LNCAP (cell line): ENCODE measurements around the gene BMS1.

Source experiments
- TF ChIP-seq, protein P1 (sequence below): fragments of 450-650 bp; IDR thresholded peaks from 2 replicates; pipeline ENCODE4 v1.5.1; 2017; ENCODE audit warnings: mild to moderate bottlenecking

Gene BMS1

DNA sequence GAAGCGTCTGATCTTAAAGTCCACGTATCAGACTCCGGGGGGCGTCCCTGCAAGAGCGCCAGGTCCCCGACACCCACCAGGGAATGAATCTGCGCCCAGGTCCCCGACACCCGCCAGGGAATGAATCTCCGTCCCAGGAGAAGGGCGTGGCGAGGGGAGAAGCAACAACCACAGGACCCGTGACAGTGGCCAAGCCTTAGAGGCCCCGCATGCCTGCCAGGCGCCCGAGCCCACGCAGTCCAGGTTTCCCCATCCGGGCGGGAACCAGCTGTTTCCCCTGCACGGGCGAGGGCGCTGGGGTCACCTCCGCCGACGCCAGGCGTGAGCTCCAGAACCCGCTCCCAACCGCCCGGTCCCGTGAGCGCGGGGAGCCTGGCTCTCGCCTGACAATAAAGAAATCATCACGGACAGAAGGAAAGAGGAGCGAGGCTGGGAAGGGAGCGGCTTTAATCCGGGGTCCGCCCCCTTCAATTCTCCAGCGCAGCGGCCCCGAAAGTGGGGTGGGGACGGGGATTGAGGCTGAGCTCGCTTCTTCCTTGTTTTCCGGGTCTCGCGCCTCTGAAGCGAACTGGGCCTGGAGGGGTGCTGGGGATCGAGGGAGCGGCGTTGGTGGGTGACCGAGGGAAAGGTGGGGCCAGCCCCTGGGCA is 29.0 kb upstream of the BMS1 start:
- TF ChIP-seq, protein P1, sequence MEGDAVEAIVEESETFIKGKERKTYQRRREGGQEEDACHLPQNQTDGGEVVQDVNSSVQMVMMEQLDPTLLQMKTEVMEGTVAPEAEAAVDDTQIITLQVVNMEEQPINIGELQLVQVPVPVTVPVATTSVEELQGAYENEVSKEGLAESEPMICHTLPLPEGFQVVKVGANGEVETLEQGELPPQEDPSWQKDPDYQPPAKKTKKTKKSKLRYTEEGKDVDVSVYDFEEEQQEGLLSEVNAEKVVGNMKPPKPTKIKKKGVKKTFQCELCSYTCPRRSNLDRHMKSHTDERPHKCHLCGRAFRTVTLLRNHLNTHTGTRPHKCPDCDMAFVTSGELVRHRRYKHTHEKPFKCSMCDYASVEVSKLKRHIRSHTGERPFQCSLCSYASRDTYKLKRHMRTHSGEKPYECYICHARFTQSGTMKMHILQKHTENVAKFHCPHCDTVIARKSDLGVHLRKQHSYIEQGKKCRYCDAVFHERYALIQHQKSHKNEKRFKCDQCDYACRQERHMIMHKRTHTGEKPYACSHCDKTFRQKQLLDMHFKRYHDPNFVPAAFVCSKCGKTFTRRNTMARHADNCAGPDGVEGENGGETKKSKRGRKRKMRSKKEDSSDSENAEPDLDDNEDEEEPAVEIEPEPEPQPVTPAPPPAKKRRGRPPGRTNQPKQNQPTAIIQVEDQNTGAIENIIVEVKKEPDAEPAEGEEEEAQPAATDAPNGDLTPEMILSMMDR: no peak

DNA sequence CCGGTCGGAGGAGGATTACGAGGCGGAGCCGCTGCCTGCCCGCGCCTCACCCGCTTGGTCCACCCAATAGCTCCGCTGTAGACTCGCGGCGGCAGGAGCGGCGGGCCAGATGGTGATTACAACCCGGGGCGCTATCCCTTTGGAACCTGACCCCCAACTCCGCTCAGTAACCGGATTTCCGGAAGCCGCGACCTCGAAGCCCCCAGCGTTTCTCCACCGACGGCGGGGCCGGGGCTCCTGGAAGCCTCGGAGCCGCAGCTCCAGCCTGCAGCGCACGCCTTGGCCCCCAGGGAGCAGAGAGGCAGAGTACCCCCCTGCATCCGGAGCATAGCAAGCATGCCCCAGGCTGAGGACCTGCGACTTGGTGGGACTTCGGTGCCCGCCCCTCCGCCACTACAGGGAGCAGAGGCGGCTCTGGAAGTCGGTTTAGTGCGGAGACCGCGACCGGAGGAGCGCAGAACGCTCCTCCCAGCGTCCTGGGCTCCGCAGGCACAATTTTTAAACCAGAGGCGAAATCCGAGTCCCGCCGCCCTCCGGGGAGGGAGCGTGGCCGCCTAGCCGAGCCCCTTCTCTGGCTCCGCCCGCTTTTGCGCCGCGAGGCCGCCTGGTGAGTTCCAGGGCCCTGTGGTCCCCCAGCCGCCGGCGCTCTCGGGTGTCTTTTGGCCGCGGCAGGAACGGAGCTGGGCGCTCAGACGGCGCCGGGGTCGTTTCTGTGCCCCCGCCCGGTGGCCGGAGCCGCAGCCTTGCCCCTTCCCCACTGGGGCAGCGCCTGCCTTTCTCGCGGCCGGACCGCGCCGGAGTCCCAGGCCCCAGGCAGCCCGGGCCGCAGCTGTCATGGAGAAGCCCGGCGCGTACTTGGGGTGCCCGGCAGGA is 28.2 kb upstream of the BMS1 start:
- TF ChIP-seq, protein P1: no peak

DNA sequence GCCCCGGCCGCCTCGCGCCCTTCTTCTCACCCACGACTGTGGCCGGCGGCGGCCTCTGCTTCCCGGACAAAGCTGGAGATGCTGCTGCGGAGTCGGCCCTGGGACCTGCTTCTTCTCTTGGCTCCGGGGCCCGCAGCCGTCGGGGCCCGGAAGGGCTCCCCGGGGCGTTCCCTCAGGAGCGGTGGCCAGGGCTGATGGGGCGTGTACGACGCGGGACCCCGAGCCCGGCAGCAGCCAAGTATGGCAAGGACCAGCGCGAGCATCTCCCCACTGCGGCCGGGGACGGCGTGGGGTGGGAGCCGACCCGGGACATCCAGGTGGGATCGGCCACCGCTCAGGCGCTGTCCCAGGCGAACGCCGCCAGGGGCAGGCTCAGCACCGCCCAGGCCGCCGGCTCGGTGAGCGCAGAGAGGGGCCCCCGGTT is 27.6 kb upstream of the BMS1 start:
- TF ChIP-seq, protein P1: no peak

DNA sequence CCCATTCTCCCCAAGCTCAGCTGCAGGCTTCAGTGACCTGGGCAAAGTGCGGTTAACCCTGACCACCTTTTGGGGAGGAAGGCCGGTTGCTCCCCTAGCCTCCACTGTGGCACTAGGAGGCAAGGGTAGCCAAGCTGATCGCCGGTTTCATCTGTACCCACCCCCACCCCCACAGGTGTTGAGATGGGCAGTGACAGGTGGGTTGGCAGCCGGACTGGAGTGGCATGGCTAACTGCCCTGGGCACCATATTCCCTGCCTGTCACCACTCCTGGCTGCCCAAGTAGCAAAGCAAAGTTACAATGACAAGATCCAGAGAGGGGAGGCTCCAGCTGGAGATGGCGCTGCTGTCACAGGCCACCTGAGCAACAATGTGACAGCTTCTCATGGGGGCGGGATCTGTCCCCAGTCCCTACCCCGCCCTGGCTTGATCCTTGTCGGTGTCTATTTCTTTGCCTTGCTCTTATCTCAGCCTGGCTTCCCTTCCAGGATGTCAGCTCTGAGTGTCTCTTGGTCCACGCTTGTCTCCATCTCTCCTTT is 27.0 kb upstream of the BMS1 start:
- TF ChIP-seq, protein P1: no peak

DNA sequence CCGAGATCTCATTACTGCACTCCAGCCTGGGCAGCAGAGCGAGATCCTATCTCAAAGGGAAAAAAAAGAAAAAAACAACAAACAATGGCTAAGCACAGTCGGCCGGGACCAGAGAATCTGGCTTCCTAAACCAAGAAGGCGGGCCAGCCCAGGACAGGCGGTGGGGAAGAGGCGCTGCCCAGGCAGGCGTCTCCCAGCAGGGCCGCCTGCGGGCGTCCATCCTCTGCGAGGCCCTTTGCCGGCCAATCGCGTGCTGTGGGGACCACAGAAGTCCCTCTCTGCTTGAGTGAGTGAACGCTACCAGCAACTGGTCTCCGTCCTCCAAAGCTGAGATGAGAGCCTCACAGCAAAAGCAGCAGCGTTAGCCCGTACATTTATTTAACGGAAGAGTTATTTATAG is 14.7 kb upstream of the BMS1 start:
- TF ChIP-seq, protein P1: no peak

DNA sequence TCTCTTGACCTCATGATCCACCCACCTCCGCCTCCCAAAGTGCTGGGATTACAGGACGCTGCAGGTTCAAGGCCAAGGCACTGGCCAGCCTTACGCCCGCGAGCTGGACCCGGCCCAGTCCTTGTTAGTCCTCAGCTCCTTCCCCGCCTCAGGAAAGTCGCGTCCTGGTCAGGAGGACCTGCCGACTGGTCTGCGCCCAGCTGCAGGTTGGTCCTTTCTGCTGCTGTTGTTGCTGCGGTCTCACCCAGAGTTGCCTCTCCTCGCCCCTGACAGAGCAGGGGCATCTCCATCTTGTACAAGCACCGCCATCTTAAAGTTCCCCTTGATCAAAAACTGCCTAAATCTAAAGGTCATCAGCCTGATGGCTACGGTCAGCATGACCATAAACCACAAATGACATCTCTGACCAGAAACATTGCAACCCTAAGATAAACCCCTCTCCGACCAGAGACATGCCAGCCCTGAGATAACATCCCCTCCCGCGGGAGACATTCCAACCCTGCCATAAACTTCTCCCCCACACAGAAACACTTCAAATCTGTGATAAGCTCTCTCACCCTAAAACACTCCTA is 13.9 kb upstream of the BMS1 start:
- TF ChIP-seq, protein P1: no peak

DNA sequence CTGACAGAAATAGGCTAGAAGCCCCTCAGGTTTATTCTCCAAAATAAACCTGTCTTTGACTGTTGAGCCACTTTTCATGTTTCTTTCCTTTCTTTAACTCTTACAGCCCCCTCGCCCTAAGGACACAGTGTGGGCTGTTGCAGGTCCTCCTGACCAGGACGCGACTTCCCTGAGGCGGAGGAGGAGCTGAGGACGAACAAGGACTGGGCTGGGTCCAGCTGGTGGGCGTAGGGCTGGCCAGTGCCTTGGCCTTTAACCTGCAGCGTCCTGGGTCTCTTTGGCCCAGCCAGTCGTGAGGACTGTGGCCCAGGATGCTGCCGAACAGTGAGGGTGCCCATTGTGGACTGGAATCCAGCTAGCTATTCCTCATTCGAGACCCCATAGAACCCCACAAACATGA is 13.4 kb upstream of the BMS1 start:
- TF ChIP-seq, protein P1: no peak
